ENCODE results near the gene CUL7. TPM values are rescaled to one million over a fixed set of nuclear protein-coding genes. Genes with fewer than 3 reads are reported as not detected.
A peak's percentile ranks its signal among the peaks of the same experiment; 100 is the strongest.

CUL7 gene
- total and polyA plus RNA-seq, 9 of the 15 experiments (the other 6 are each of a cell fraction or from before 2014, with no cell fraction given), result 0.44 to 20.1 (median 8.6) TPM

DNA sequence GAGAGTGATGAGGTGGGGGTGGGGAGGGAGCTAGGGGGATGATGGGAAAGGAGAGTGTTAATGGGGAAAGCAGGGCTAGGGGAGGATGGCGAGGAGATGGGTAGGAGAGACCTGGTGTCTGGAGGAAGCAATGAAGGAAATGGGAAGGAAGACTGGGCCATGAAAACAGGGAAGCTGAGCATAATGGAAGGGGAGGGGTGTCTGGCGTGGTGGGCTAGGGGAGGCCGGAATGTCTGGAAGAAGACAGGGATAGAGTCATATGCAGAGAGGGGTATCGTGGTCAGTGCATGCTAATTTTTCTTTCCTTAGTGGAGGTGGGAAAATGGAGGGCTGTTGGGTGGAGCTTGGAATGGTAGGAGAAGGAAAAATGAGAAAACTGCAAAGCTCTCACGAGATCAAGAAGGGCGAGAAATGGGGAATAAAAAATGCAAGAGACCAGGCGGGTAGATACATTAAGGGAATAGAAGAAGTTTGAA is 39.2 kb downstream of the CUL7 start (continued):
- TF ChIP-seq, protein P1, sequence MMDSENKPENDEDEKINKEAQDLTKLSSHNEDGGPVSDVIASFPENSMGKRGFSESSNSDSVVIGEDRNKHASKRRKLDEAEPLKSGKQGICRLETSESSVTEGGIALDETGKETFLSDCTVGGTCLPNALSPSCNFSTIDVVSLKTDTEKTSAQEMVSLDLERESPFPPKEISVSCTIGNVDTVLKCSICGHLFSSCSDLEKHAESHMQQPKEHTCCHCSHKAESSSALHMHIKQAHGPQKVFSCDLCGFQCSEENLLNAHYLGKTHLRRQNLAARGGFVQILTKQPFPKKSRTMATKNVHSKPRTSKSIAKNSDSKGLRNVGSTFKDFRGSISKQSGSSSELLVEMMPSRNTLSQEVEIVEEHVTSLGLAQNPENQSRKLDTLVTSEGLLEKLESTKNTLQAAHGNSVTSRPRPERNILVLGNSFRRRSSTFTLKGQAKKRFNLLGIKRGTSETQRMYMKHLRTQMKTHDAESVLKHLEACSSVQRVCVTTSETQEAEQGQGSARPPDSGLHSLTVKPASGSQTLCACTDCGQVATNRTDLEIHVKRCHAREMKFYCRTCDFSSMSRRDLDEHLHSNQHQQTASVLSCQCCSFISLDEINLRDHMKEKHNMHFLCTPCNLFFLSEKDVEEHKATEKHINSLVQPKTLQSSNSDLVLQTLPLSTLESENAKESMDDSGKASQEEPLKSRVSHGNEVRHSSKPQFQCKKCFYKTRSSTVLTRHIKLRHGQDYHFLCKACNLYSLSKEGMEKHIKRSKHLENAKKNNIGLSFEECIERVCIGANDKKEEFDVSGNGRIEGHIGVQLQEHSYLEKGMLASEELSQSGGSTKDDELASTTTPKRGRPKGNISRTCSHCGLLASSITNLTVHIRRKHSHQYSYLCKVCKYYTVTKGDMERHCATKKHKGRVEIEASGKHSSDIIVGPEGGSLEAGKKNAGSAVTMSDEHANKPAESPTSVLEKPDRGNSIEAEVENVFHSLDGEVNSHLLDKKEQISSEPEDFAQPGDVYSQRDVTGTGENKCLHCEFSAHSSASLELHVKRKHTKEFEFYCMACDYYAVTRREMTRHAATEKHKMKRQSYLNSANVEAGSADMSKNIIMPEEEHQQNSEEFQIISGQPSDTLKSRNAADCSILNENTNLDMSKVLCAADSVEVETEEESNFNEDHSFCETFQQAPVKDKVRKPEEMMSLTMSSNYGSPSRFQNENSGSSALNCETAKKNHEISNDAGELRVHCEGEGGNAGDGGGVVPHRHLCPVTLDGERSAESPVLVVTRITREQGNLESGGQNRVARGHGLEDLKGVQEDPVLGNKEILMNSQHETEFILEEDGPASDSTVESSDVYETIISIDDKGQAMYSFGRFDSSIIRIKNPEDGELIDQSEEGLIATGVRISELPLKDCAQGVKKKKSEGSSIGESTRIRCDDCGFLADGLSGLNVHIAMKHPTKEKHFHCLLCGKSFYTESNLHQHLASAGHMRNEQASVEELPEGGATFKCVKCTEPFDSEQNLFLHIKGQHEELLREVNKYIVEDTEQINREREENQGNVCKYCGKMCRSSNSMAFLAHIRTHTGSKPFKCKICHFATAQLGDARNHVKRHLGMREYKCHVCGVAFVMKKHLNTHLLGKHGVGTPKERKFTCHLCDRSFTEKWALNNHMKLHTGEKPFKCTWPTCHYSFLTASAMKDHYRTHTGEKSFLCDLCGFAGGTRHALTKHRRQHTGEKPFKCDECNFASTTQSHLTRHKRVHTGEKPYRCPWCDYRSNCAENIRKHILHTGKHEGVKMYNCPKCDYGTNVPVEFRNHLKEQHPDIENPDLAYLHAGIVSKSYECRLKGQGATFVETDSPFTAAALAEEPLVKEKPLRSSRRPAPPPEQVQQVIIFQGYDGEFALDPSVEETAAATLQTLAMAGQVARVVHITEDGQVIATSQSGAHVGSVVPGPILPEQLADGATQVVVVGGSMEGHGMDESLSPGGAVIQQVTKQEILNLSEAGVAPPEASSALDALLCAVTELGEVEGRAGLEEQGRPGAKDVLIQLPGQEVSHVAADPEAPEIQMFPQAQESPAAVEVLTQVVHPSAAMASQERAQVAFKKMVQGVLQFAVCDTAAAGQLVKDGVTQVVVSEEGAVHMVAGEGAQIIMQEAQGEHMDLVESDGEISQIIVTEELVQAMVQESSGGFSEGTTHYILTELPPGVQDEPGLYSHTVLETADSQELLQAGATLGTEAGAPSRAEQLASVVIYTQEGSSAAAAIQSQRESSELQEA (IDR thresholded peaks at IDR 0.05; ENCODE audit: low read depth), result no peak; the same call in 1 of the 2 replicates
- TF ChIP-seq ZNF224 (CRISPR knock-in tag; IDR thresholded peaks at IDR 0.05) (no peak), PHB (CRISPR knock-in tag; IDR thresholded peaks at IDR 0.05) (no peak), PCBP1 (IDR thresholded peaks at IDR 0.05; ENCODE audit: low read depth, low read length, poor library complexity, severe bottlenecking) (peak; percentile 2), SMARCA5 (IDR thresholded peaks at IDR 0.05) (0 out of 2 replicates have a peak, but pooled peaks have one; percentile 65), CCAR2 (IDR thresholded peaks at IDR 0.05; ENCODE audit: low read depth, low read length) (no peak), TRIM24 (IDR thresholded peaks at IDR 0.05) (peak in 1 of 2 experiments; percentile 5; a peak in 1 of 4 replicates)
- TF ChIP-seq, protein P2, sequence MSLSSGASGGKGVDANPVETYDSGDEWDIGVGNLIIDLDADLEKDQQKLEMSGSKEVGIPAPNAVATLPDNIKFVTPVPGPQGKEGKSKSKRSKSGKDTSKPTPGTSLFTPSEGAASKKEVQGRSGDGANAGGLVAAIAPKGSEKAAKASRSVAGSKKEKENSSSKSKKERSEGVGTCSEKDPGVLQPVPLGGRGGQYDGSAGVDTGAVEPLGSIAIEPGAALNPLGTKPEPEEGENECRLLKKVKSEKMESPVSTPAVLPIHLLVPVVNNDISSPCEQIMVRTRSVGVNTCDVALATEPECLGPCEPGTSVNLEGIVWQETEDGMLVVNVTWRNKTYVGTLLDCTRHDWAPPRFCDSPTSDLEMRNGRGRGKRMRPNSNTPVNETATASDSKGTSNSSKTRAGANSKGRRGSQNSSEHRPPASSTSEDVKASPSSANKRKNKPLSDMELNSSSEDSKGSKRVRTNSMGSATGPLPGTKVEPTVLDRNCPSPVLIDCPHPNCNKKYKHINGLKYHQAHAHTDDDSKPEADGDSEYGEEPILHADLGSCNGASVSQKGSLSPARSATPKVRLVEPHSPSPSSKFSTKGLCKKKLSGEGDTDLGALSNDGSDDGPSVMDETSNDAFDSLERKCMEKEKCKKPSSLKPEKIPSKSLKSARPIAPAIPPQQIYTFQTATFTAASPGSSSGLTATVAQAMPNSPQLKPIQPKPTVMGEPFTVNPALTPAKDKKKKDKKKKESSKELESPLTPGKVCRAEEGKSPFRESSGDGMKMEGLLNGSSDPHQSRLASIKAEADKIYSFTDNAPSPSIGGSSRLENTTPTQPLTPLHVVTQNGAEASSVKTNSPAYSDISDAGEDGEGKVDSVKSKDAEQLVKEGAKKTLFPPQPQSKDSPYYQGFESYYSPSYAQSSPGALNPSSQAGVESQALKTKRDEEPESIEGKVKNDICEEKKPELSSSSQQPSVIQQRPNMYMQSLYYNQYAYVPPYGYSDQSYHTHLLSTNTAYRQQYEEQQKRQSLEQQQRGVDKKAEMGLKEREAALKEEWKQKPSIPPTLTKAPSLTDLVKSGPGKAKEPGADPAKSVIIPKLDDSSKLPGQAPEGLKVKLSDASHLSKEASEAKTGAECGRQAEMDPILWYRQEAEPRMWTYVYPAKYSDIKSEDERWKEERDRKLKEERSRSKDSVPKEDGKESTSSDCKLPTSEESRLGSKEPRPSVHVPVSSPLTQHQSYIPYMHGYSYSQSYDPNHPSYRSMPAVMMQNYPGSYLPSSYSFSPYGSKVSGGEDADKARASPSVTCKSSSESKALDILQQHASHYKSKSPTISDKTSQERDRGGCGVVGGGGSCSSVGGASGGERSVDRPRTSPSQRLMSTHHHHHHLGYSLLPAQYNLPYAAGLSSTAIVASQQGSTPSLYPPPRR (CRISPR knock-in tag; IDR thresholded peaks at IDR 0.05; ENCODE audit: borderline replicate concordance), result 0 out of 2 replicates have a peak, but pooled peaks have one; percentile 43
- TF ChIP-seq, protein P3, sequence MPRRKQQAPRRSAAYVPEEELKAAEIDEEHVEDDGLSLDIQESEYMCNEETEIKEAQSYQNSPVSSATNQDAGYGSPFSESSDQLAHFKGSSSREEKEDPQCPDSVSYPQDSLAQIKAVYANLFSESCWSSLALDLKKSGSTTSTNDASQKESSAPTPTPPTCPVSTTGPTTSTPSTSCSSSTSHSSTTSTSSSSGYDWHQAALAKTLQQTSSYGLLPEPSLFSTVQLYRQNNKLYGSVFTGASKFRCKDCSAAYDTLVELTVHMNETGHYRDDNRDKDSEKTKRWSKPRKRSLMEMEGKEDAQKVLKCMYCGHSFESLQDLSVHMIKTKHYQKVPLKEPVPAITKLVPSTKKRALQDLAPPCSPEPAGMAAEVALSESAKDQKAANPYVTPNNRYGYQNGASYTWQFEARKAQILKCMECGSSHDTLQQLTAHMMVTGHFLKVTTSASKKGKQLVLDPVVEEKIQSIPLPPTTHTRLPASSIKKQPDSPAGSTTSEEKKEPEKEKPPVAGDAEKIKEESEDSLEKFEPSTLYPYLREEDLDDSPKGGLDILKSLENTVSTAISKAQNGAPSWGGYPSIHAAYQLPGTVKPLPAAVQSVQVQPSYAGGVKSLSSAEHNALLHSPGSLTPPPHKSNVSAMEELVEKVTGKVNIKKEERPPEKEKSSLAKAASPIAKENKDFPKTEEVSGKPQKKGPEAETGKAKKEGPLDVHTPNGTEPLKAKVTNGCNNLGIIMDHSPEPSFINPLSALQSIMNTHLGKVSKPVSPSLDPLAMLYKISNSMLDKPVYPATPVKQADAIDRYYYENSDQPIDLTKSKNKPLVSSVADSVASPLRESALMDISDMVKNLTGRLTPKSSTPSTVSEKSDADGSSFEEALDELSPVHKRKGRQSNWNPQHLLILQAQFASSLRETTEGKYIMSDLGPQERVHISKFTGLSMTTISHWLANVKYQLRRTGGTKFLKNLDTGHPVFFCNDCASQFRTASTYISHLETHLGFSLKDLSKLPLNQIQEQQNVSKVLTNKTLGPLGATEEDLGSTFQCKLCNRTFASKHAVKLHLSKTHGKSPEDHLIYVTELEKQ (CRISPR knock-in tag; IDR thresholded peaks at IDR 0.05), result no peak
